NT2/D1 (cell line): Measurements from ENCODE around the gene CSAD.

Experiments used
- SUZ12 ChIP-seq: IDR thresholded peaks from 2 replicates; pipeline ENCODE4 v1.6.1; 2011; ENCODE audit not compliant: insufficient read length, insufficient read depth; ENCODE audit errors: extremely low read depth
- YY1 ChIP-seq: IDR thresholded peaks from 2 replicates; pipeline ENCODE4 v1.6.1; 2011; ENCODE audit not compliant: insufficient read length, insufficient read depth
- ZNF274 ChIP-seq: IDR thresholded peaks from 2 replicates; pipeline ENCODE4 v1.6.1; 2011; ENCODE audit warnings: mild to moderate bottlenecking, low read depth, low read length

GRCh38 chr12:53217051-53217930 is 36.6 kb upstream of the CSAD start:
- no peak for TF ChIP-seq YY1
- TF ChIP-seq SUZ12 = no peak
- TF ChIP-seq ZNF274 = no peak
